HG02981 (cell line): ENCODE data around the gene SERPINB6.
"Not testable (repeated sequence)": the region's sequence is repeated elsewhere in the genome, so short reads cannot be mapped to it uniquely, and the experiment has no call there.

Experiments
- ATAC-seq: cut with Tn5 transposase; IDR thresholded peaks from one replicate; pipeline ENCODE4 v1.9.1; 2021; ENCODE audit warnings: mild to moderate bottlenecking, moderate library complexity; ENCODE audit not compliant: unreplicated experiment

The SERPINB6 gene

DNA sequence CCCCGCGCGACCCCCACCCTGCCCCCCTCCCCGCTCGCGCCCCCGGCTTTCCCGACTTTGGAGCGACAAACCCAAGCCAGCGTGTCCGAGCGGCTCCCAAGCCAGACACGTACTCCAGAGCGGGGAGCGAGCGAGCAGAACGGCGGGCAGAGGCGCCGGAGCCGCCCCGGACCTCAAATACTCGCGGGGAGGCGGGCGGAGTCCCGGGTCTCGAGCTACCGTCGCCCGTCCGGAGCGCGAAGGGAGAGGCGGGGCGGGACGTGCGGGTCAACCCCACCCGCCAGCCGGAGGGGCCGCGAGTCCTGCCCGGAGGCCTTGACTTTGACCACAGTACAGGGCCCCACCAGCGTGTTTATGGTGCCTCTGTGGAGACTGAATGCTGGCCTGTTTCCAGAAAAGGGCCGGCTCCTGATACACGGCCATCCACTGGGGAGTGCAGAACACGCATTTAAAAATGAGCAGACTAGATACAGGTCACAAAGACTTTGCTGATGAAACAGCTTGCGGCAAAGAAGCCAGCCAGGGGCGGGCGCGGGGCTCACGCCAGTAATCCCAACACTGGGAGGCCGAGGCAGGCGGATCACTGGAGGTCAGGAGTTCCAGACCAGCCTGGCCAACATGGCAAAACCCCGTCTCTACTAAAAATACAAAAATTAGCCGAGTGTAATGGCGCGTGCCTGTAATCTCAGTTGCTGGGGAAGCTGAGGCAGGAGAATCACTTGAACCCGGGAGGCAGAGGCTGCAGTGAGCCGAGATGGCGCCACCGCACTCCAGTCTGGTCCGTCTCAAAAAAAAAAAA is at the start of gene SERPINB6:
Gene SERPINB6, minus strand, starts transcription at position 148 of the 799 bp plus-strand sequence. CDS start 12,235 bp downstream, outside the sequence.
- ATAC-seq = no peak

DNA sequence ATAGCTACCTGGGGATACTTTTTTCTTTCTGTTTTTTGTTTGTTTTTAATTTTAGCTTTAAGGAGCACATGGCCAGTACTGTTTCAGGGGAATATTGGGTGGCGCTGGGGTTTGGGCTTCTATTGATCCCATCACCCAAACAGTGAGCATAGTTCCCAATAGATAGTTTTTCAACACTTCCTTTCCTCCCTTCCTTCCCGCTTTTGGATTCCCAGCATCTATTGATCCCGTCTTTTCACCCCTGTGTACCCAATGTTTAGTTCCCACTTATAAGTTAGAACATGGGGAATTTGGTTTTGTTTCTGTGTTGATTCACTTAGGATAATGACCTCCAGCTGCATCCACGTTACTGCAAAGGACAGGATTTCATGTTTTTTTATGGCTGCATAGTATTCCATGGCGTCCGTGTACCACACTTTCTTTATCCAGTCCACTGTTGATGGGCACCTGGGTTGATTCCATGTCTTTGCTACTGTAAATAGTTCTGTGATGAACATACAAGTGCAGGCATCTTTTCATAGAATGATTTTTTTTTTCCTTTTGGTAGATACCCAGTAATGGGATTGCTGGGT is 48.5 kb upstream of the SERPINB6 start:
- ATAC-seq = no peak

DNA sequence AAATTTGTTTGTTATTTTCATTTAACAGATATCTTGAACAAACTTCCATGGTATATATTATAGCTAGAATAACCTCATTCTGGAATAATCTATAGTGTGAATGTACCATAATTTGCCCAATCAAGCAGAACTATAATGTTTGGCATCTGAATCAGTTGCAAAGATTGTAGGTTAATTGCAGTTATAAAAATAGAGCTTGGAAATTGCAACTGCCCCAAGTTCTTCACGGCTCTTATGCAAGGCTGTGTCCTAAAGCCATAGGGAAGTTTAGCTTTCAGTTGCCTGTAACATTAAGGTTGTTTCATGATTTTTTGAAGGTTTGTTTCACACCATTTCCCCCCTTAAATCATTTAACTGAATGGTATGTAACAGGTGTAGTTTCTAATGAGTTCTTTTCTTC is 47.7 kb upstream of the SERPINB6 start:
- ATAC-seq = no peak

DNA sequence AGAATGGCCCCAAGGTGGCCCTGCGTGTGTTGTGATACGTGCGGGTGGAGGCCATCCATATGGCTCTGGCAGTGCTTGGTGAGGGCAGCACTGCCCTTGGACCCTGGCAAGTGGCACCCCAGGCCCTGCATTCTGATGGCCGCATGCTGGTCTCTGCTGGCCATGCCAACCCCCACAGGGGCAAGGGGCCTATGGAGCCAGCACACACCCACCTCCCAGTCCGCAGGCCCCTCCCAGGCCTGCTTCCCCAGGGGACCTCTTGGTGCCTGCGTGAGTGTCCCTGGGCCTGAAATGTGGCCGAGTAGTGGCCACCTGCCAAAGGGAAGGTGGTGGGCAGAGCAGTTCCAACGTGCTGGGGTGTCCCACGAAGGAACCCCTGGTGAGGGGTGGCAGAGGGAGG is 45.9 kb upstream of the SERPINB6 start:
- ATAC-seq = no peak

DNA sequence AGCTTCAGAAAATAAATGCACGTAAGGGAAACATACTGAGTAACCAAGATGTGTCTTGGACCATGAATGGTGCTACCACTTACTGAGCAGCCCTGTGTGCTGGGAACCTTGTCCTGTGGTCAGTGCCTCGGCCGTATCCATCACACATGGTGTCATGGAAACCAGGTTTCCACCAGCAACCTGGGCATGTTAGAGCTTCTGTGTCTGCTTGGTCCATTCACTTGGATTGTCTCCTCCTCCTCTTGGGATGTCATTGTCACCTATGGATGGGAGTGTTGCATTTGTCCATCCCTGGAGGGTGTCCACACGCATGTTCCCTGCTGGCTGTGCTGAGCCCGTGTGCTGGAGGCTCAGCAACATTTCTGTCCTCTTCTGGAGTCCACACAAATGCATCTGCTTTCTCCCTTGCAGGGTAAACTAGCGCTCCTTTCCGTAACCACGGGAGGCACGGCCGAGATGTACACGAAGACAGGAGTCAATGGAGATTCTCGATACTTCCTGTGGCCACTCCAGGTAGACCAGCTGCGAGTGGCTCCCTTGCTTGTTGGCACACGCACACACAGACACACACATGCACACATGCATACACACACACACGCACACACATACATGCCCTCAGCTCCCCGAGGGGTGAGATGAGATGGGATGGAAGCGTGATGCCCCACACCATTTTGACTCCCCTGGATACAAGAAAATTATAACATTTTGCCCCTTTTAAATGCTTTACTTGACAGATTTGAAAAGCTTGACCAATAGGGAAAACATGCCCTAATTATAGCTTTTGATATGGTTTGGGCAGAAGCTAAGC is 45.3 kb upstream of the SERPINB6 start:
- no peak for ATAC-seq

DNA sequence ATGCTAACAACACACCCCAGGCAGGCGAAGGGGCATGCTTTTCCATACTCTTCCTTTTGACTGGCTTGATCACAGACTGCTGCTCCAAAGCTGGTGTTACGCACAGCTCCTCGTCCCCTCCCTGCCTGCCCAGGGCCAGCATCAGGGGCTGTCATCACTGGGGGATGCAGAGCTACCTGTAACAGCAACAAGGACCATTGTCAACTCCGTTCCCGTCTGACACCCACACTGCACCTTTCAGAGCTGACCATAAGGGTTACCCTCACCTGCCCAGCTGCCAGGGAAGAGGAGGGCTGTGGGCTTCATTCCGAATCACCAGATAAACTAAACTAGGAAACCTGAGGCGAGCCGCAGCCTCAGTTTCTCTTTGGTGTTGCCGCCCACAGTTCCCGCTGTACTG is 43.8 kb upstream of the SERPINB6 start:
- no peak for ATAC-seq

DNA sequence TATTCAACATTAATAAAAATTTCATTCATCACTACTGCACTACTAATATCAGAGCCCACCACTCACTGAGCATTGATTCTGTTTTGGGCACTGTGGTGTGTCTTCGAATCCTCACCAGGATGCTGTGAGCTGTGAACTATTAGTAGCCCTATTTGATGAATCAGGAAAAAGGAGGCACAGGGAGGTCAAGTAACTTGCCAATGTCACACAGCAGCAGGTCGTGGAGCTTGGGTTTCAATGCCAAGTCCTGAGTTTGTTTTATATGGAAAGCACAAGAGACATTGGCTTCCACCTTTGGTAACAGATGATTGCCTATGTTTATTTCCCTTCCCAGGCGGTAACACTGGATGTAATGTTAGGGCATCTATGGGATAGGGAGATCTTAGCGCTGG is 43.3 kb upstream of the SERPINB6 start:
- ATAC-seq = no peak

DNA sequence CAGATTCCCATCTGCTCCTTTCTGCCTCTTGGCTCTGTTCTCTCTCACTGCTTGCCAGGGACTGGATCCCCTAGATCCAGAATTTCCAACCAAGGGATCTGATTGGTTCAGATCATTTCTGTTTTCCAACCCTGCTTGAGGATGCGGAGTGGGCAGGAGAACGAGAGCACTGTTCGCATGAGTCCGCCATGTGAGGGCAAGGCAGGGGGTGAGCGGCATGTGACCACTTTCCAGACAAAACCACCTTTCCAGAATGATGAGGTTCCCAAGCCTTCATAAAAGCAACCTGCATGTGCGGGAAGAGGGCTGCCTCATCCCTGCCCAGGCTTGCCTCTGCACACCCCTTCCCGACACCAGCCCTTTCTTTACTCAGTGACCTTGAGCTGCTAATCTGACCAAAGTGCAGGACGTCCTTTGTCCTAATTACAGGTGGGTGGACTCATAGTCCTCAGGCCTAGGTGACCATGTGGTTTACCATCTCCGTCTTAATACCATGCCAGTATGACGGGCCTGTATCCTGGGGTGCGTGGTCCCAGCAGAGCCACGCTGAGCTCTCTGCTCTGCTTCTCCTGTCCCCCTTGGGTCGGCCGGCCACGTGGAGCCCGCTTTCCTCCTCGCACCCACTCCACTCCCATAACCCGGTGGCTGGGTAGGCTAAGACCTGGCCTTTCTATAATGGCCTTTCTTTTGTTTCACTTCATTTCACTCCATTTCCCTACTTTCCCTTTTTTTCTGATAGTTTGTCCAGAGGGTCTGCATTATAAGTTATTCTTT is 42.7 kb upstream of the SERPINB6 start:
- no peak for ATAC-seq

DNA sequence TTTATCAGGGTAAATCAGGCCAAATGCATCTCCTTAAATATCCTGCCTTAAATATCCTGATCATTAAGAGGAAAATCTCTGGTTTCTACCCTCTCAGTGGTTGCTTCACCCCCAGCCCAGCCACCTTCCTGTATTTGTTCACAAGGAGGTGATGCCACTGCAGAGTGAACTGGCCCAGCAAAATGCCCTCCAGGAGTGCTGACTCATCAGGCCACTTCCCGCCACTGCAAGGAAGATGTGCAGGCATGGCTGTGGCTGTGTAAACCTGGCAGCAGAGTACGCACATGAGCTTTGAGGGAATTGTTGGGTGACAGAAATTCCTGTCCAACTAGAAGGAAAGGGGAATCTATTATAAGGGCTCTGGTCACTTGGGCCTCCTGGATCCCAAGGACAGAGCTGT is 42.1 kb upstream of the SERPINB6 start:
- no peak for ATAC-seq

DNA sequence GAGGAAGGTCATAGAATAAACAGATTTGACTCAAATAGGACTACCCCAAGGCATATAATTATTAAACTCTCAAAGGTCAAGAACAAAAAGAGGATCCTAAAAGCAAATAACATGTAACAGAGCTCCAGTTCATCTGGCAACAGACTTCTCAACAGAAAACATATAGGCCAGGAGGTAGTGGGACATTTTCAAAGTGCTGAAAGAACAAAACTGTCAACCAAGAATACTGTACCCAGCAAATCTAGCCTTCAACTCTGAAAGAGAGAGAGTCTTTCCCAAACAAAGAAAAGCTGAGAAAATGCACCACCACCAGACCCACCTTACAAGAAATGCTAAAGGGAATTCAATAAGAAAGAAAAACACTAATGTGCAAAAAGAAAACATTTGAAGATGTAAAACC is 40.2 kb upstream of the SERPINB6 start:
- no peak for ATAC-seq

DNA sequence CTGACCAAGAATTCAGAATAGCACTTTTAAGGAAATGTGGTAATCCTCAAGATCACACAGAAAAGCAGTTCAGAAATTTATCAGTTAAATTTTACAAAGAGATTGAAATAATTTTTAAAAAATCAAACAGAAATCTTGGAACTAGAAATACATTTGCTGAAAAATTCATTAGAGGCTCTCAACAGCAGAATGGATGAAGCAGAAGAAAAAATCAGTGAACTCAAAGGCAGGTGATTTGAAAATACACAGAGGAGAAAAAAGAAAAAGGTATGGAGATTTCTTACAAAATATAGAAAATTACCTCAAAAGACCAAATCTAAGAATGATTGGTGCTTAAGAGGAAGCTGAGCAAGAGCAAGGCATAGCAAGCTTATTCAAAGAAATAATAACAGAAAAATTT is 39.8 kb upstream of the SERPINB6 start:
- no peak for ATAC-seq

DNA sequence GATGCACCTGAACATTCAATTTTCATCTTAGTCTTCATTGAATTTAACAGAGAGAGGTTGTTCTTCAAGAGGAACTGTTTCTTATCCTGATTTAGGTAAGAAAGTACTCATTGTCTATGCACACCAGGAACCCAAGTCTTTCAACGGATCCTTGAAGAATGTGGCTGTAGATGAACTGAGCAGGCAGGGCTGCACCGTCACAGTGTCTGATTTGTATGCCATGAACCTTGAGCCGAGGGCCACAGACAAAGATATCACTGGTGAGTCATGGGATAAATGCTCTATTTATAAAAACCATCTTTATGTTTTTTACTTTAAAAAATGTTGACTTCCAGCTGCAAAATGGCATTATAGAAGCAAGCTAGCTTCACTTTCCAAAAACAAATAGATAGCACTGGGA is 38.6 kb upstream of the SERPINB6 start:
- ATAC-seq = no peak

DNA sequence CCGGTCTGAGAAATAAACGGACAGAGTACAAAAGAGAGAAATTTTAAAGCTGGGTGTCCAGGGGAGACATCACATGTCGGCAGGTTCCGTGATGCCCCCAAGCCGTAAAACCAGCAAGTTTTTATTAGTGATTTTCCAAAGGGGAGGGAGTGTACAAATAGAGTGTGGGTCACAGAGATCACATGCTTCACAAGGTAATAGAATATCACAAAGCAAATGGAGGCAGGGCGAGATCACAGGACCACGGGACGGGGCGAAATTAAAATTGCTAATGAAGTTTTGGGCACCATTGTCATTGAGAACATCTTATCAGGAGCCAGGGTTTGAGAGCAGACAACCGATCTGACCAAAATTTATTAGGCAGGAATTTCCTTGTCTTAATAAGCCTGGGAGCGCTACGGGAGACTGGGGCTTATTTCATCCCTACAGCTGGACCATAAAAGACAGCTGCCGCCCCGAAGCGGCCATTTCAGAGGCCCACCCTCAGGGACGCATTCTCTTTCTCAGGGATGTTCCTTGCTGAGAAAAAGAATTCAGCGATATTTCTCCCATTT is 37.4 kb upstream of the SERPINB6 start:
- not testable (repeated sequence) for ATAC-seq

DNA sequence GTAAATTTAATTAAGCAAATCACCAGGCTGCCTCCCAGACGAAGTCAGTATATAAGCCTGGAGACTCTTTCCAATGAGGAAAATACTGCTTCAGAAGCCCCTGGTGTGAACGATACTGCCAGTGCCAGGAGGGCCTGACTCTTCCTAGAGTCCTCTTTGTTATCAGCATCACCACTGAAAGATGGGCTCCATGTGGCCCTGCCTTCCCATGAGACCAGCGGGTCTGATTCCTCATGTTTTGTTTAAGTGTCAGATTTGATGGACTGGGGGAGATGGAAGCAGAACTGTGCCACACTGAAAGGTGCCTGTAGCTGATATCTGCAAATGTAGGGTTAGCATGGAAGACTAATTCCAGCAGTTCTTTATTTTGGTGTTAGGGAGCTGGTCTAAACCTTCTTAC is 36.2 kb upstream of the SERPINB6 start:
- ATAC-seq = no peak

DNA sequence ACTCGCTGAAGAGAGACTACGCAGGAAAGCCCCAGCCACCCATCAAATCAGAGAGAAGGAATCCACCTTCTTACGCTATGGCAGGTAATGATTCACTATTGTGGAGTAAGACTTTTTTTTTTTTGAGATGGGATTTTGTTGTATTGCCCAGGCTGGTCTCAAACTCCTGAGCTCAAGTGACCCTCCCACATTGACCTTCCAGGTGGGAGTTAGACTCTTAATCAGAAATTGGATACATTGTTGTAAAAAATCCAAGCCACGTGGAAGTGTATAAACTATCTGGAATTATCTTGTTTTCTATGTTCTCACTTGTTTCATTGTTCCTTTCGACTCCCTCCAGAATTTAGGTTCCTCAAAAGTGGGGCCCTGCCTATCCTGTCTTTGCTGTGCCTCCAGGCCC is 35.1 kb upstream of the SERPINB6 start:
- ATAC-seq = no peak

DNA sequence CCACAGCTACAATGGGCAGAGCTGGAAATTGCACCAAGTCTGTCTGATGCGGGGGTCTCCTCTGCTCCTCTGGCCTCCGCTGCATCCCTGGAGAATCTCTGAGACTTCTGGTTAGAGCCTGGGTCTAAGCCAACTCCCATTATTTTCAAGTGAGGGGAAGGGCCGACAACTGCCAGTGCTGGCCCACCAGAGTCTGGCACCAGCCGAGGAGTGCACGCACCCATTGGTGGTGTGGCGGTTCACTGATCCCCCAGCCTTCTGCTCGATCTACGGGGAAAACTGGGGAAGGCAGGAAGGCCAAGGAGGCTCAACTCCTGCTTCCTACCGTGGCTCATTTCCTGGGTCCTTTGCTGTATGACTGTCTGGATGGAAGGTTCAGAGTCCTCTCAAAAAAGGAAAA is 34.5 kb upstream of the SERPINB6 start:
- no peak for ATAC-seq

DNA sequence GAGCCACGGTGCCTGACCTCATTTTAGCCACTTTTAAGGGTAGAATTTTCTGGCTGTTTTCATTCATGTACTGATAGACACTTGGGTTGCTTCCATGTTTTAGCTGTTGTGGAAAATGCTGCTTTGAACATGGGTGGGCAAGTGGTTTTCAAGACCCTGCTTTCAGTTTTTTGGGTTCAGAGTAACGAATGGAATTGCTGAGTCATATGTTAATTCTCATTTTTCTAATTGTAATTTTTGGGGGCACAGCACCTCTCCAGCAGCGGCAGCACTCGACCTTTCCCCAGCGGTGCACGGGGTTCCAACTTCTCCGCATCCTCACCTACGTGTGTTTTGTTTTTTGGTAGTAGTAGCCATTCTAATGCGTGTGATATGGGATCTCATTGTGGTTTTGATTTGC is 33.7 kb upstream of the SERPINB6 start:
- ATAC-seq = no peak

DNA sequence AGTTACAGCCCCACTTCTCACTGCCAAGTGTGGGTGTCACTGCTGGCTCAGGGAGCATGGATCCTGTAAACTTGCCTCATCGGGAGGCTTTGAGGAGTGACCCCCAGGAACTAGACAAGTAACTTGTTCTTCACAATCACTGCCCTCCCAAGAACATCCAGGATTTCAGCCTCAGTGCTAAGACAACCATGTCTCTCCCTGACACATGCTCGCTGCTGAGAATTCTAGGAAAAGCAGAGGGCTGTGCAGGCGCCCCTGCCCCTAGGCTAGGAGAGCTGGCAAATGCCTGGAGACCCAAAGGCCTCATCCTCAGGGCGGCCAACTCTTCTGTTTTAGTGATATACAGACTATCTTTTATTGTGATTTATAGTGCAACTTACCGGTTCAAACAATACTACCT is 31.9 kb upstream of the SERPINB6 start:
- not testable (repeated sequence) for ATAC-seq

DNA sequence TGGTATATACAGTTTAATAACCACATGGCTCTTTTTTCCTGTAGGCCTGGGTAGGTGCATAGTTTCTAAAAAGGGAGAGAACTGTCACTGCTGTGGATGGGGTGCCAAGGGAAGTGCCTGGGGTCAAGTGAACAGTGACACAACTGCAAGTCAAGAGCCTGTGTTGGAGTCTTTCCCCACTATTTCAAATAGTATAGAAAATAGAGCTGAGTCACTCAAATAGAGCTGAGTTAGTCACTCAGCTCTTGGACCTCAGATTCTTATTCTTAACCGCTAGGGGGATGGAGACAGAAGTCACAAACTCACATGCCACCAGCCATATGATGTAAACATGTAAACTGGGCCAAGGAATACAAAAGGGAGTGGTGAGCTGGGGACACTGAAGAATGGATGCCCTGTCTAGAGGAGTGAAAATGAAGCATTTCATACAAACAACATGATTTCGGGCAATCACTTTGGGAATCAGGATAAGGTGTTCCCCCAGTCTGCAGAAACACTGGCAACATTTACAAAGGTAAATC is 30.5 kb upstream of the SERPINB6 start:
- no peak for ATAC-seq

DNA sequence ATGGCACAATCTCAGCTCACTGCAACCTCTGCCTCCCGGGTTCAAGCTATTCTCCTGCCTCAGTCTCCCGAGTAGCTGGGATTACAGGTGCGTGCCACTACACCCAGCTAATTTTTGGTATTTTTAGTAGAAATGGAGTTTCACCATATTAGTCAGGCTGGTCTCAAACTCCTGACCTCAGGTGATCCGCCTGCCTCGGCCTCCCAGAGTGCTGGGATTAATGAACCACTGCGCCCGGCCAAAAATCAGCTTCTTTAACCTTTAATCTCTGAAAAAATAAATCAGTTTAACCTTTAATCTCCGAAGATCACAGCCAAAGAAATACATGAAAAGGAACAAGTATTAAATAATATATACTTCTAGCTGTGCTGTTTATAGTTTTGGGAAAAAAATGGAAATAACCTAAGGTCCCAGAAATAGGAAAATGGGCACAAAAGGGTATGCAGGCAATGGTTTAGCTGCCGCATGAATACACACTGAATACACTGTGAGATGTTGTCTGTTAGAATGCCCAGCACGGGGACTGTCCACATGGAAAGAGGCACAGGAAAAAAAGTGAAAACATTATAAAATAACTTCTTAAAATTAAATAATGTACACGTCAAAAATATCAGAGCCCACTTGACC is 29.9 kb upstream of the SERPINB6 start:
- ATAC-seq = no peak
